Measurements from ENCODE around the gene YIF1B. TPM values are rescaled to one million over a fixed set of nuclear protein-coding genes. Genes with fewer than 3 reads are reported as not detected.
"Not testable (repeated sequence)": the region's sequence is repeated elsewhere in the genome, so short reads cannot be mapped to it uniquely, and the experiment has no call there.

YIF1B gene
- total and polyA plus RNA-seq, 8 donors = 6.9 to 32.3 (median 14.3) TPM

DNA sequence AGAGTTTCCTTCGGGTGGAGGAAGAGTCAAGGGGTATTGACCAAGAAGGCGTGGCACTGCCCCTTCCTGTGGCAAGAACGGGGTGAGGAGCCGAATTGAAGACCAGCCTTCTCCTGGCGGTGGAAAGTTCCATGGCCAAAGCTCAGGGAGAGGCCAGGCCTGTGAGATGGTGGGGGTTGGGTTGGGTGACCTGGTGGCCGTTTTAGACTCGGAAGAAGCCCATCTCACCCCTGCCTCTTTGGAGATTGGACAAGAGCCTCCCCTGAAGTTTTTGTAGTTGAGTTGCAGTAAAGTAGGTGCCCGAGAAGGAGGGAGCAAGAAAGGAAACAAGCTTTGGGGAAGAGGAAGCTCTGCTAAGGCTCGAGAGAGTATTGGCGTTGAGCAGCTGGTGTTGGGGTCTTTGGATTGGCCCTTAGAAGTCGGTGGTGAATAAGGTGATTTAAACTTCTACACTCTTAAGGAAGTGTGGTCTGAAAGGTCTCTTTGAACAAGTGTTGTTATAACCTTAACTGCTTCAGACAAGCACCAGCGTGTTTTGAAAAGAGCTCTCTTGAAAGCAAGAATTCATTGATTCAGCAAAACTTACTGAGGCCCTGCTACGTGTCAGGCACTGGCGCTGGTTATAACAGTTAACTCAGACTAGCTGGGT is 50.4 kb downstream of the YIF1B start:
- FAIRE-seq (no peak), DNase-seq (peak in 5 of 6 donors; percentile 45 to 68 (median 58)), ATAC-seq (peak; percentile 13 to 28 (median 24))
- peaks cover 11 to 20% (median 15%) of the 10 kb centered on the region in 3 donors for H3K4me1 ChIP-seq
- H3K27ac ChIP-seq = peak overlapping the region; percentile 90 to 99 (median 95)
- no peaks in the 10 kb centered on the region for H3K36me3 ChIP-seq
- no peak for TF ChIP-seq CTCF (IDR thresholded peaks at IDR 0.05)
- H3K4me3 ChIP-seq = peak overlapping the region; percentile 65 to 89 (median 76)
- H3K27me3 ChIP-seq = no peaks in the 10 kb centered on the region
- intact Hi-C loops (cut with DNase I) = no loop called here
- WGBS, 2 donors = 6 to 12% methylated on average over 14 of the region's 14 CpGs
- H3K9me3 ChIP-seq = no peaks in the 10 kb centered on the region

GRCh38 chr19:38264486-38265212 is 51.1 kb downstream of the YIF1B start, which contains the start of gene SPINT2:
SPINT2 (plus strand) TSS chr19:38264573; CDS start chr19:38264893, 320 bp downstream.
- no peak for TF ChIP-seq CTCF (IDR thresholded peaks at IDR 0.05)
- DNase-seq (no peak), FAIRE-seq (no peak), ATAC-seq (peak in 3 of 4 donors; percentile 2 to 23 (median 8))
- no peaks in the 10 kb centered on the region for H3K9me3 ChIP-seq
- H3K27me3 ChIP-seq = no peaks in the 10 kb centered on the region
- WGBS, 2 donors = 1 to 2% methylated on average over 72 to 78 of the region's 78 CpGs
- H3K27ac ChIP-seq = peak within 1 kb of the TSS; percentile 90 to 99 (median 95)
- intact Hi-C loops (cut with DNase I) = no loop called here
- H3K4me1 ChIP-seq = peaks cover 8 to 20% (median 9%) of the 10 kb centered on the region in 3 donors
- H3K36me3 ChIP-seq = no peaks in the 10 kb centered on the region
- H3K4me3 ChIP-seq = peak within 1 kb of the TSS; percentile 65 to 89 (median 76)

- WGBS, 2 donors = 7 to 12% methylated on average over 23 to 34 of the region's 34 CpGs
- H3K27me3 ChIP-seq = no peaks in the 10 kb centered on the region
- peak overlapping the region; percentile 90 to 99 (median 95) for H3K27ac ChIP-seq
- intact Hi-C loops (cut with DNase I) = no loop called here
- H3K36me3 ChIP-seq = no peaks in the 10 kb centered on the region
- peak; percentile 95 to 99 (median 98) for DNase-seq
- FAIRE-seq = no peak
- peak overlapping the region in 3 of 4 donors; percentile 65 to 89 (median 79) for H3K4me3 ChIP-seq
- no peaks in the 10 kb centered on the region for H3K9me3 ChIP-seq
- TF ChIP-seq CTCF (IDR thresholded peaks at IDR 0.05) = no peak
- ATAC-seq = peak; percentile 77 to 91 (median 88)
- H3K4me1 ChIP-seq = peaks cover 2 to 17% (median 3%) of the 10 kb centered on the region in 3 donors
These were observed 51.9 kb downstream of the YIF1B start for GRCh38 chr19:38263689-38264485.

DNA sequence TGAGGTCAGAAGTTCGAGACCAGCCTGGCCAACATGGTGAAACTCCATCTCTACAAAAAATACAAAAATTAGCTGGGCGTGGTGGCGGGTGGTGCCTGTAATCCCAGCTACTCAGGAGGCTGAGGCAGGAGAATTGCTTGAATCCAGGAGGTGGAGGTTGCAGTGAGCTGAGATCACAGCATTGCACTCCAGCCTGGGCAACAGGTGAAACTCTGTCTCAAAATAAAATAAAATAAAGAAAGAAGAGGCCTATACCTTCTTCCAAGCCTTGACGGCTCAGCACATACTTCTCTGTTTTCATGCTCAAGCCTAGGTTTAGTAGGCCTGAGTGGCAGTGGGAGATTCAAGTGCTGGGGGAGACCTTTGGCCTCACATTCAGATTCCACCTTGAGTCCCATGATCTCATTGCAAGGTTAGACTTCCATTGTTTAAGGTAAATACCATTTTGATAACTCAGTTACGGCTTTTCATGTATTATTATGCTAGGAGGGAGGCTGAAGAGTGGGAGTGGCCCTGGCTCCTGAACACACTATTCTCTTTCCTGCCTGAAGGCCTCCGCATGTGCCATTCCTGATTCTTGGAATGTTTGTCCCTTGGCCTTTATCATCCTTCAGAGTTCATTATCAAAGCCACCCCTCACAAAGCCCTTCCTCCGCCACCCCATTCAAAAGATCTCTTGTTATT is 53.0 kb downstream of the YIF1B start:
- Histone ChIP-seq H3K27me3 (no peaks in the 10 kb centered on the region), H3K27ac (peak overlapping the region in 2 of 4 donors; percentile 97 to 99), H3K9me3 (no peaks in the 10 kb centered on the region), H3K4me1 (peaks cover 0 to 8% (median 3%) of the 10 kb centered on the region in 3 donors), H3K4me3 (no peak overlapping the region), H3K36me3 (no peaks in the 10 kb centered on the region)
- ATAC-seq = no peak
- no peak for TF ChIP-seq CTCF (IDR thresholded peaks at IDR 0.05)
- no peak for FAIRE-seq
- DNase-seq = no peak
- WGBS, 2 donors = 79 to 89% methylated on average over 7 of the region's 7 CpGs
- intact Hi-C loops (cut with DNase I) = no loop called here

DNA sequence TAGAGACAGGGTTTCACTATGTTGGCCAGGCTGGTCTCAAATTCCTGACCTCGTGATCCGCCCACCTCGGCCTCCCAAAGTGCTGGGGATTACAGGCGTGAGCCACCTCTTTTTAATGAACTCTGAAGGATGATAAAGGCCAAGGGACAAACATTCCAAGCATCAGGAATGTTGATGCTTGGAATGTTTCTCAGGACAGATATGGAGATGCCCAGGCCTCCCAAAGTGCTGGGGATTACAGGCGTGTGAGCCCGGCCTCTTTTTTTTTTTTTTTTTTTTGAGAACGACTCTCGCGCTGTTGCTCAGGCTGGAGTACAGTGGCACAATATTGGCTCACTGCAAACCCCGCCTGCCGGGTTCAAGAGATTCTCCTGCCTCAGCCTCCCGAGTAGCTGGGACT is 53.8 kb downstream of the YIF1B start:
- H3K27me3 ChIP-seq; H3K9me3 ChIP-seq; H3K4me3 ChIP-seq; H3K36me3 ChIP-seq; H3K4me1 ChIP-seq; DNase-seq; ATAC-seq; H3K27ac ChIP-seq; FAIRE-seq; intact Hi-C loops (cut with DNase I): not testable (repeated sequence)
- WGBS, 2 donors = 93 to 94% methylated on average over 12 of the region's 12 CpGs

Data from pancreas (tissue), 10 donors.